Mononuclear cell (primary cell): ENCODE data around the gene SLC30A7. TPM values are rescaled to one million over a fixed set of nuclear protein-coding genes. Genes with fewer than 3 reads are reported as not detected.

Source experiments
- H3K27me3 ChIP-seq: 2 replicates; pipeline ENCODE4 v1.6.0; 2011; ENCODE audit warnings: low read length, control low read depth; ENCODE audit not compliant: insufficient read depth
- H3K4me1 ChIP-seq: 2 replicates; pipeline ENCODE4 v1.5.1; 2011; ENCODE audit warnings: mild to moderate bottlenecking, low read length, control low read depth; ENCODE audit not compliant: insufficient read depth
- H3K4me3 ChIP-seq: 2 replicates; pipeline ENCODE4 v1.5.1; 2011; ENCODE audit warnings: mild to moderate bottlenecking, low read length, moderate library complexity
- H3K9me3 ChIP-seq: 2 replicates; pipeline ENCODE4 v1.5.1; 2011; ENCODE audit warnings: low read depth, mild to moderate bottlenecking, control low read depth, low read length
- total RNA-seq: library from RNA; depleted of rRNA; stranded (reverse); fragments of >200 nt; gene quantifications from one replicate; pipeline ENCODE4 v1.2.3, GENCODE V29; 2012

SLC30A7 gene
- total RNA-seq, 1 donor: 34.9 TPM

- H3K4me3 ChIP-seq: no peak overlapping the region
- H3K27me3 ChIP-seq: no peaks in the 10 kb centered on the region
- no peaks in the 10 kb centered on the region for H3K9me3 ChIP-seq
- no peaks in the 10 kb centered on the region for H3K4me1 ChIP-seq
These were observed 72.7 kb downstream of the SLC30A7 start for GRCh38 chr1:100968621-100969020.

- no peak overlapping the region for H3K4me3 ChIP-seq
- H3K9me3 ChIP-seq: no peaks in the 10 kb centered on the region
- no peaks in the 10 kb centered on the region for H3K4me1 ChIP-seq
- H3K27me3 ChIP-seq: no peaks in the 10 kb centered on the region
These were observed 73.4 kb downstream of the SLC30A7 start for GRCh38 chr1:100969327-100969726.

GRCh38 chr1:100971021-100971420, 75.1 kb downstream of the SLC30A7 start:
- no peaks in the 10 kb centered on the region for H3K4me1 ChIP-seq
- H3K4me3 ChIP-seq: no peak overlapping the region
- H3K9me3 ChIP-seq: no peaks in the 10 kb centered on the region
- no peaks in the 10 kb centered on the region for H3K27me3 ChIP-seq

- H3K27me3 ChIP-seq: no peaks in the 10 kb centered on the region
- no peaks in the 10 kb centered on the region for H3K4me1 ChIP-seq
- H3K9me3 ChIP-seq: no peaks in the 10 kb centered on the region
- H3K4me3 ChIP-seq: no peak overlapping the region
These were observed 76.3 kb downstream of the SLC30A7 start for GRCh38 chr1:100972185-100972584.

- Histone ChIP-seq H3K27me3 (no peaks in the 10 kb centered on the region), H3K4me3 (no peak overlapping the region), H3K9me3 (no peaks in the 10 kb centered on the region), H3K4me1 (no peaks in the 10 kb centered on the region)
These were observed 81.0 kb downstream of the SLC30A7 start for GRCh38 chr1:100976936-100977335.

- Histone ChIP-seq H3K9me3 (no peaks in the 10 kb centered on the region), H3K4me1 (no peaks in the 10 kb centered on the region), H3K4me3 (no peak overlapping the region), H3K27me3 (no peaks in the 10 kb centered on the region)
These were observed 83.7 kb downstream of the SLC30A7 start for GRCh38 chr1:100979631-100980030.

GRCh38 chr1:100982793-100983192, 86.9 kb downstream of the SLC30A7 start:
- no peaks in the 10 kb centered on the region for H3K9me3 ChIP-seq
- H3K27me3 ChIP-seq: no peaks in the 10 kb centered on the region
- no peaks in the 10 kb centered on the region for H3K4me1 ChIP-seq
- no peak overlapping the region for H3K4me3 ChIP-seq

- no peak overlapping the region for H3K4me3 ChIP-seq
- H3K27me3 ChIP-seq: no peaks in the 10 kb centered on the region
- no peaks in the 10 kb centered on the region for H3K4me1 ChIP-seq
- no peaks in the 10 kb centered on the region for H3K9me3 ChIP-seq
These were observed 92.2 kb downstream of the SLC30A7 start for GRCh38 chr1:100988121-100988520.

- Histone ChIP-seq H3K27me3 (no peaks in the 10 kb centered on the region), H3K4me1 (no peaks in the 10 kb centered on the region), H3K4me3 (no peak overlapping the region), H3K9me3 (no peaks in the 10 kb centered on the region)
These were observed 93.6 kb downstream of the SLC30A7 start for GRCh38 chr1:100989306-100990077.

GRCh38 chr1:100995198-100995988, 99.5 kb downstream of the SLC30A7 start:
- no peaks in the 10 kb centered on the region for H3K27me3 ChIP-seq
- H3K4me3 ChIP-seq: no peak overlapping the region
- H3K4me1 ChIP-seq: peaks cover 4% of the 10 kb centered on the region
- no peaks in the 10 kb centered on the region for H3K9me3 ChIP-seq

GRCh38 chr1:100998426-100998825, 102.5 kb downstream of the SLC30A7 start:
- no peaks in the 10 kb centered on the region for H3K27me3 ChIP-seq

GRCh38 chr1:101000131-101000873, 104.4 kb downstream of the SLC30A7 start:
- Histone ChIP-seq H3K4me1 (peaks cover 34% of the 10 kb centered on the region), H3K9me3 (no peaks in the 10 kb centered on the region), H3K27me3 (no peaks in the 10 kb centered on the region), H3K4me3 (no peak overlapping the region)

More at GRCh38 chr1:100998426-100998825, 102.5 kb downstream of the SLC30A7 start:
- Histone ChIP-seq H3K4me3 (no peak overlapping the region), H3K4me1 (peaks cover 21% of the 10 kb centered on the region), H3K9me3 (no peaks in the 10 kb centered on the region)

GRCh38 chr1:101002551-101002950, 106.7 kb downstream of the SLC30A7 start:
- H3K27me3 ChIP-seq: no peaks in the 10 kb centered on the region
- no peaks in the 10 kb centered on the region for H3K9me3 ChIP-seq
- no peak overlapping the region for H3K4me3 ChIP-seq
- peaks cover 41% of the 10 kb centered on the region for H3K4me1 ChIP-seq

GRCh38 chr1:101003012-101003650, 107.2 kb downstream of the SLC30A7 start:
- H3K4me1 ChIP-seq: peaks cover 41% of the 10 kb centered on the region
- no peak overlapping the region for H3K4me3 ChIP-seq
- H3K9me3 ChIP-seq: no peaks in the 10 kb centered on the region
- no peaks in the 10 kb centered on the region for H3K27me3 ChIP-seq

- H3K4me3 ChIP-seq: no peak overlapping the region
- H3K27me3 ChIP-seq: no peaks in the 10 kb centered on the region
- H3K9me3 ChIP-seq: no peaks in the 10 kb centered on the region
- peaks cover 41% of the 10 kb centered on the region for H3K4me1 ChIP-seq
These were observed 108.2 kb downstream of the SLC30A7 start for GRCh38 chr1:101004061-101004460.
